AG04449 (cell line): Measurements from ENCODE around the gene TMX2.

ENCODE experiments used
- CTCF ChIA-PET: fragments of 350-600 bp; formaldehyde crosslinking; extraction: SDS; loops from one replicate; lab custom pipeline; 2021; ENCODE audit warnings: antibody characterized with exemption; lab: Yijun Ruan, JAX
- POLR2A ChIA-PET: fragments of 400-600, 350-600 bp; formaldehyde crosslinking; extraction: SDS; loops from one replicate; lab custom pipeline; 2020; ENCODE audit warnings: antibody characterized with exemption, inconsistent platforms; lab: Yijun Ruan, JAX
- DNase-seq: peaks from one replicate; pipeline ENCODE4 v3.0.0-alpha.2; 2010; ENCODE audit warnings: low read depth, low spot score
- H3K4me3 ChIP-seq: 2 replicates; pipeline ENCODE4 v1.5.1; 2011; ENCODE audit warnings: low read depth, mild to moderate bottlenecking, control low read depth, low read length
- TF ChIP-seq, protein P1 (sequence below): IDR thresholded peaks from one replicate; pipeline ENCODE4 v1.5.1; 2011; ENCODE audit warnings: mild to moderate bottlenecking, moderate library complexity, low read length, control low read depth, inconsistent platforms; ENCODE audit not compliant: insufficient read depth; ENCODE audit errors: missing control alignments

Gene TMX2

DNA sequence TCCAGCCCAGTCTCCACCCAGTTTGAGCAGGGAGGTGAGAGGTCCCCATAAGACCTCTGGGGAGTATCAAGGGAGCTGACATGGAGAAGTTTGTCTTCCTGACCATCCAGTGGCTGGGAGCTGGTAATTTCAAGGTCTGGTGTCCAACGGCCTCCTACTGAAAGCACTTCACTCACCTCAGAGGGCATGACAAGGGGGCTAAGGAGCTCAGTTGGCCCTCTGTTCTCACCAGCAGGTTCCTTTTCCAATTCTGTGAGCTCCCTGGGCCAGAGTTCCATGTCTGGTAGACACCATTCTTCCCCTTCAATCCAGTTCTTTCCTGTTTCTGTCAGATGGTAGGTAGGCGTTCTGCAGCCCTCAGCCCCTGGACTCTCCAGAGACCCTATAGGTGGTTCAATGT is 32.0 kb downstream of the TMX2 start:
- ChIA-PET POLR2A (no interaction called here), CTCF (interaction anchor here (9.9 kb wide), 1 partner anchor 57 kb away, joined by 200 read pairs; no protein-coding TSS in a partner anchor)
- TF ChIP-seq, protein P1, sequence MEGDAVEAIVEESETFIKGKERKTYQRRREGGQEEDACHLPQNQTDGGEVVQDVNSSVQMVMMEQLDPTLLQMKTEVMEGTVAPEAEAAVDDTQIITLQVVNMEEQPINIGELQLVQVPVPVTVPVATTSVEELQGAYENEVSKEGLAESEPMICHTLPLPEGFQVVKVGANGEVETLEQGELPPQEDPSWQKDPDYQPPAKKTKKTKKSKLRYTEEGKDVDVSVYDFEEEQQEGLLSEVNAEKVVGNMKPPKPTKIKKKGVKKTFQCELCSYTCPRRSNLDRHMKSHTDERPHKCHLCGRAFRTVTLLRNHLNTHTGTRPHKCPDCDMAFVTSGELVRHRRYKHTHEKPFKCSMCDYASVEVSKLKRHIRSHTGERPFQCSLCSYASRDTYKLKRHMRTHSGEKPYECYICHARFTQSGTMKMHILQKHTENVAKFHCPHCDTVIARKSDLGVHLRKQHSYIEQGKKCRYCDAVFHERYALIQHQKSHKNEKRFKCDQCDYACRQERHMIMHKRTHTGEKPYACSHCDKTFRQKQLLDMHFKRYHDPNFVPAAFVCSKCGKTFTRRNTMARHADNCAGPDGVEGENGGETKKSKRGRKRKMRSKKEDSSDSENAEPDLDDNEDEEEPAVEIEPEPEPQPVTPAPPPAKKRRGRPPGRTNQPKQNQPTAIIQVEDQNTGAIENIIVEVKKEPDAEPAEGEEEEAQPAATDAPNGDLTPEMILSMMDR = no peak
- no peak overlapping the region for H3K4me3 ChIP-seq
- no peak for DNase-seq

DNA sequence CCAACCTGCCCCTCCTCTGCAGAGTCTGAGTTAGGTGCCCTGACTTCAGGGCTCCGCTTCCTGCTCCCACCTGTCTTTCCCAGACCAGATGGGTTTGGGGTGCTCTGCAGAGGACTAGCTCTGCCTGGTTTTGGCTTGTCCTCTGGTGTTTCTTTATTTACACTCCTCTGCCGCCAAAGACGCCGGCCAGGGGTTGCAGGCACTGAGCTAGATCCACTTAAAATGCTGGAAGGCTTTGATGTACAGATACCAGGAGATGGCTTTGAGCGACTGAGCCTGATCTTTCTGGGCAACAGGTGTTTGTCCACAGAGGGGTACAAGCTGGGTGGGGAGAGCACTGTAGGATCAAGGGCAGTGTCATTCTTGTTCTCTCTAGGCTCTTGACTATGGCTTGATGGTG is 32.8 kb downstream of the TMX2 start:
- no peak for DNase-seq
- ChIA-PET POLR2A (interaction anchor here (0.6 kb wide), 1 partner anchor 1397 kb away, joined by 3 read pairs; no protein-coding TSS in a partner anchor), CTCF (interaction anchor here (1.0 to 9.9 kb wide), 2 partner anchors 22 to 56 kb away, joined by 4 to 200 read pairs; no protein-coding TSS in a partner anchor)
- H3K4me3 ChIP-seq = no peak overlapping the region
- TF ChIP-seq, protein P1 = no peak

DNA sequence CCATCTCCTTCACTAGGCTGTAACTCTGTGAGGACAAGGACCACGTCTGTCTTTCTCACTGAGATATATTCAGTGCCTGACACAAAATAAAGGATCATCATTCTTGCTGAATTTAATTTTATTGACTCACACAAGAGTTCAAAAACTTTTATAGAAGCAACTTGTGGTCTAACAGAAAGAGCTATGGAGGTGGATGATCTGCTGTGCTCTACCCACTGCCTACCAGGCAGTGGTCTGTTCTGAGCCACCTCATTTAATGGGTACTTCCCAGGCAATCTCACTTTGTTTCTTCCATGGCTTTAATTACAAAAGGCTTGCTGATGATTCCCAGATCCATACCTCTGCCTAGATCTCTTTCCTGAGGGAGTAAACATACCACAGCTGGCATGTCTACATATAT is 34.5 kb downstream of the TMX2 start:
- TF ChIP-seq, protein P1 = no peak
- no peak overlapping the region for H3K4me3 ChIP-seq
- no peak for DNase-seq
- CTCF ChIA-PET = interaction anchor here (0.7 to 9.9 kb wide), 6 partner anchors 10 to 54 kb away, joined by 3 to 200 read pairs (median 4); partner anchors contain the start of gene CTNND1
- POLR2A ChIA-PET = no interaction called here

DNA sequence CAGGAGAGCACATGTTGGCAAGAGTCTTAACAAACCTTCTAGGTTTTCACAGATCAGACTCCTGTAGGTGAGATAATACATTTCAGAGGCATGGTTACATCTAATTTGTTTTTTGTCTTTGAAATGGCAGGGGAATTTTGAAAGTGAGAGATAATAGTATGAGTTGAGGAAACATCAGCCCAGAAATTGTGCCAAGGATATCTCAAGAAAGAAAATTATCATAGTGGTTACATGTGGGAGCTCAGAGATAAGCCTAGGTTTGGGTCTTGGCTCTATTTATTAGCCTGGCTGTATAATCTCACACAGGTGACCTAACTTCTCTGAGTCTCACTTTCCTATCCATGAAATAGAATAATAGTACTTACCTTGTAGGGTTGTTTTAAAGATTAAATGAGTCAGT is 38.8 kb downstream of the TMX2 start:
- no peak for DNase-seq
- no peak overlapping the region for H3K4me3 ChIP-seq
- ChIA-PET CTCF (interaction anchor here (0.6 to 9.9 kb wide), 21 partner anchors 9 to 773 kb away, joined by 3 to 200 read pairs (median 7); partner anchors contain the start of genes CTNND1 and SELENOH), POLR2A (interaction anchor here (1.0 to 1.6 kb wide), 2 partner anchors 10 to 308 kb away, joined by 3 to 8 read pairs; partner anchors contain the start of gene SELENOH)
- TF ChIP-seq, protein P1 = no peak

DNA sequence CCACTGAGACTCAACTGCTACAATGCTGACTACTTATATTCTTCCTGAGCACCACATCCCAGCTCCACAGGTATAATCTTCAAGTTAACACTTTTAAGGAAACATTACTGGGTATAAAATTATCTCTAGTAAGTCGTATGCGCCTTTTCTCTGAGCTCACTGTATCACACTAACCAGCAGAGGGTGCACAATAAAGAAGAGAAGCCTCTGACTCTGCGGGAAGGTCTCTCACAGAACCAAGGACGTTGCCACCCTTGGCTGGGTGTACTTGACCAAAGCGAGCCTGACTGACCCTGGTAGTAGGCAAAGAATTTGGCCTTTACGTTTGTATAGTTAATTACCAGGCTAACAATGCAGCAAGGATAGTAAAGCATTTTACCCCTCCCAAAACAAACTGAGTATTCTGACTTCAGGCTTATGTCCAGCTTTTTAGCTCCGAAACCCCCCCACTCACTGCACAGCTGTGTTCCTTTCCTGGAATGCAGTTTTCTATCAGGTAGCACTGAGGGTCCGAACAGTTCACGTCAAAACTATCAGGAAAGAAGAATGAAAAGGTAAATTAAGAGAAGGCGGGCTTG is 39.4 kb downstream of the TMX2 start, which contains the start of gene BTBD18:
Gene BTBD18 (minus strand): TSS at position 144 of the 578 bp plus-strand sequence. CDS start 631 bp downstream, outside the sequence.
- DNase-seq = no peak
- POLR2A ChIA-PET = interaction anchor here (0.6 to 1.6 kb wide), 4 partner anchors 10 to 308 kb away, joined by 3 to 8 read pairs (median 3); partner anchors contain the start of gene SELENOH
- TF ChIP-seq, protein P1 = peak; percentile 52
- no peak within 1 kb of the TSS for H3K4me3 ChIP-seq
- CTCF ChIA-PET = interaction anchor here (0.6 to 9.9 kb wide), 21 partner anchors 9 to 772 kb away, joined by 3 to 200 read pairs (median 7); partner anchors contain the start of genes CTNND1 and SELENOH

DNA sequence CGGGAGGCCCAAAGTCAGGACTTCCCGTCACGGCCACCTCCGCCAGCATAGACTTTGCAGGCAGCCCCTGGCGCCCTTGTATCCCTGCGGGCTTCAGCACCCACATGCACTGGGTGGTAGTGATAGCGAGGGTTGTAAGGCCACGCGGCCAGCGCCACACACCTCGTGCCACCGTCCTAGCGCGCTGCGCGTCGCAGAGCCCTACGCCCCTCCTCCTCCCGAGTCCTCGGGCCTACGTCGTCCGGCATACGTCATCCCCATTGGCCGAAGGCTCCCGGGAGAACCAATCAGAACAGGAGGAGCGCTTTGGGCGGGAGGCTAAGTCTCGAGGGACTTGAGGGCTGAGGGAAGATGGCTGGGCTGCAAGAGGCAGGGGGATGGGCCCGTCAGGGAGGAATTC is 40.6 kb downstream of the TMX2 start:
- CTCF ChIA-PET = interaction anchor here (2.2 to 9.9 kb wide), 2 partner anchors 11 to 48 kb away, joined by 26 to 200 read pairs; no protein-coding TSS in a partner anchor
- no peak for DNase-seq
- TF ChIP-seq, protein P1 = no peak
- H3K4me3 ChIP-seq = no peak overlapping the region
- POLR2A ChIA-PET = interaction anchor here (1.2 kb wide), 1 partner anchor 48 kb away, joined by 3 read pairs; no protein-coding TSS in a partner anchor
